WTC11 (cell line): ENCODE measurements around the gene MEIS3. TPM values are rescaled to one million over a fixed set of nuclear protein-coding genes. Genes with fewer than 3 reads are reported as not detected.

ENCODE experiments used
- ATAC-seq: fragments of 200-7000 bp; cut with Tn5 transposase; 2 replicates; pipeline ENCODE4 v1.10.0; 2021; ENCODE audit warnings: mild to moderate bottlenecking, moderate library complexity
- Bru-seq: library from RNA; stranded (reverse); fragments of 400-500 nt; gene quantifications from one replicate; lab custom pipeline; 2021; lab: Mats Ljungman, UMichigan
- CTCF ChIA-PET: fragments of 300-600 bp; sonication (Branson Sonifier 250); formaldehyde crosslinking; loops from one replicate; lab custom pipeline; 2021; ENCODE audit warnings: antibody characterized with exemption; lab: Charles Lee
- POLR2A ChIA-PET: fragments of 350-600 bp; sonication (Branson Sonifier 250); formaldehyde crosslinking; loops from one replicate; lab custom pipeline; 2021; ENCODE audit warnings: antibody characterized with exemption; lab: Charles Lee
- DNase-seq: peaks from one replicate; pipeline ENCODE4 v3.0.0; 2021; ENCODE audit warnings: low spot score
- H3K27ac Mint-ChIP-seq: 2 replicates; pipeline ENCODE4 v1.8.0; 2021; ENCODE audit warnings: mixed read lengths
- H3K27me3 Mint-ChIP-seq: 2 replicates; pipeline ENCODE4 v1.8.0; 2021; ENCODE audit warnings: low read depth, mild to moderate bottlenecking, moderate library complexity, mixed read lengths
- H3K36me3 Mint-ChIP-seq: 2 replicates; pipeline ENCODE4 v1.8.0; 2021; ENCODE audit warnings: mixed read lengths
- H3K4me1 Mint-ChIP-seq: 2 replicates; pipeline ENCODE4 v1.8.0; 2022; ENCODE audit warnings: mixed read lengths
- H3K4me3 Mint-ChIP-seq: 2 replicates; pipeline ENCODE4 v1.8.0; 2021; ENCODE audit warnings: mild to moderate bottlenecking, moderate library complexity, mixed read lengths
- H3K9me3 Mint-ChIP-seq: 2 replicates; pipeline ENCODE4 v1.8.0; 2021; ENCODE audit warnings: mixed read lengths
- ARID4B ChIP-seq: sonication (generic); formaldehyde crosslinking; IDR thresholded peaks from 2 replicates; pipeline ENCODE4 v1.8.0; 2023; ENCODE audit warnings: missing genetic modification reagents, mild to moderate bottlenecking, borderline replicate concordance
- ATF6 ChIP-seq: sonication (generic); formaldehyde crosslinking; IDR thresholded peaks from 2 replicates; pipeline ENCODE4 v1.8.1; 2023; ENCODE audit warnings: mild to moderate bottlenecking, missing genetic modification reagents
- CBFB ChIP-seq: sonication (generic); formaldehyde crosslinking; IDR thresholded peaks from 2 replicates; pipeline ENCODE4 v1.8.1; 2022; ENCODE audit warnings: mild to moderate bottlenecking, low read depth, missing genetic modification reagents
- CREB1 ChIP-seq: sonication (generic); formaldehyde crosslinking; IDR thresholded peaks from 2 replicates; pipeline ENCODE4 v1.8.0; 2023; ENCODE audit warnings: mild to moderate bottlenecking, missing genetic modification reagents
- FOXK1 ChIP-seq: sonication (generic); formaldehyde crosslinking; IDR thresholded peaks from 2 replicates; pipeline ENCODE4 v1.8.0; 2022; ENCODE audit warnings: mild to moderate bottlenecking, moderate library complexity, missing genetic modification reagents
- GRHL2 ChIP-seq: fragments of 250-450 bp; sonication (Bioruptor Pico); IDR thresholded peaks from 2 replicates; pipeline ENCODE4 v1.8.0; 2022; ENCODE audit warnings: mild to moderate bottlenecking, moderate library complexity; ENCODE audit not compliant: insufficient replicate concordance, severe bottlenecking
- HMGA2 ChIP-seq: fragments of 250-450 bp; sonication (Bioruptor Pico); IDR thresholded peaks from 2 replicates; pipeline ENCODE4 v1.4.0; 2021; ENCODE audit warnings: mild to moderate bottlenecking, moderate library complexity
- IRF2 ChIP-seq: sonication (generic); formaldehyde crosslinking; IDR thresholded peaks from 2 replicates; pipeline ENCODE4 v1.8.0; 2022; ENCODE audit warnings: low read depth, missing genetic modification reagents, borderline replicate concordance
- MYBL2 ChIP-seq: sonication (generic); formaldehyde crosslinking; IDR thresholded peaks from 2 replicates; pipeline ENCODE4 v1.8.1; 2023; ENCODE audit warnings: mild to moderate bottlenecking, moderate library complexity, missing genetic modification reagents
- NFATC4 ChIP-seq: fragments of 250-450 bp; sonication (Bioruptor Pico); IDR thresholded peaks from 2 replicates; pipeline ENCODE4 v1.9.0; 2021; ENCODE audit warnings: mild to moderate bottlenecking
- NFYB ChIP-seq: sonication (generic); formaldehyde crosslinking; conservative IDR thresholded peaks from 2 replicates; pipeline ENCODE4 v1.8.0; 2022; ENCODE audit warnings: low read depth, missing genetic modification reagents
- PRDM15 ChIP-seq: sonication (generic); formaldehyde crosslinking; IDR thresholded peaks from 2 replicates; pipeline ENCODE4 v1.8.0; 2022; ENCODE audit warnings: missing genetic modification reagents
- SMAD3 ChIP-seq: sonication (generic); formaldehyde crosslinking; IDR thresholded peaks from 2 replicates; pipeline ENCODE4 v1.8.0; 2022; ENCODE audit warnings: missing genetic modification reagents, mild to moderate bottlenecking, borderline replicate concordance
- SMAD4 ChIP-seq: sonication (generic); formaldehyde crosslinking; IDR thresholded peaks from 2 replicates; pipeline ENCODE4 v1.8.0; 2022; ENCODE audit warnings: mild to moderate bottlenecking, missing genetic modification reagents
- TEAD4 ChIP-seq: sonication (generic); formaldehyde crosslinking; IDR thresholded peaks from 2 replicates; pipeline ENCODE4 v1.8.0; 2022; ENCODE audit warnings: mild to moderate bottlenecking, missing genetic modification reagents
- TP53 ChIP-seq: sonication (generic); formaldehyde crosslinking; IDR thresholded peaks from 2 replicates; pipeline ENCODE4 v1.8.1; 2023; ENCODE audit warnings: mild to moderate bottlenecking, missing genetic modification reagents
- long read RNA-seq, 3 experiments: library from RNA in 1 of 3; library from capped mRNA in 1 of 3; library from polyadenylated mRNA in 1 of 3; unstranded in 2 of 3; stranded (forward) in 1 of 3; transcript quantifications; one replicate each; pipeline ENCODE4 v2.0.0, GENCODE V29; 2021
- total RNA-seq: library from RNA; stranded (reverse); gene quantifications from 3 replicates; pipeline ENCODE4 v1.2.3, GENCODE V29; 2021
- TF ChIP-seq, protein P1 (sequence below): sonication (generic); formaldehyde crosslinking; IDR thresholded peaks from 2 replicates; pipeline ENCODE4 v1.8.1; 2022; ENCODE audit warnings: missing genetic modification reagents, borderline replicate concordance
- TF ChIP-seq, protein P2 (sequence below): sonication (generic); formaldehyde crosslinking; conservative IDR thresholded peaks from 2 replicates; pipeline ENCODE4 v1.8.1; 2022; ENCODE audit warnings: mild to moderate bottlenecking, missing genetic modification reagents
- TF ChIP-seq, protein P3 (sequence below): sonication (generic); formaldehyde crosslinking; IDR thresholded peaks from 2 replicates; pipeline ENCODE4 v1.8.1; 2023; ENCODE audit warnings: mild to moderate bottlenecking, missing genetic modification reagents, moderate library complexity

MEIS3 gene
- total RNA-seq (38.5 to 51.1 TPM (median 48.4 TPM) in 3 replicates), Bru-seq, nascent RNA (percentile 54 among the genes with signal in this experiment)
- long read RNA-seq, experiment 1, transcript MEIS3-204 (13 exons, 1,715 nt): major isoform, 32 of 88 reads
- long read RNA-seq, experiment 1, transcript MEIS3-202 (13 exons, 1,758 nt): minor isoform, 24 of 88 reads
- long read RNA-seq, experiment 1, partial matches to known transcripts: 7 of 88 reads
- long read RNA-seq, experiment 1, other reads (novel, unspliced or antisense): 18 of 88 reads
- long read RNA-seq, experiment 2, transcript MEIS3-202 (13 exons, 1,758 nt): minor isoform, 10 of 48 reads
- long read RNA-seq, experiment 2, transcript MEIS3-204 (13 exons, 1,715 nt): major isoform, 15 of 48 reads
- long read RNA-seq, experiment 2, partial matches to known transcripts: 9 of 48 reads
- long read RNA-seq, experiment 2, other reads (novel, unspliced or antisense): 11 of 48 reads
- long read RNA-seq, experiment 3, partial matches to known transcripts: 0 of 3 reads
- long read RNA-seq, experiment 3, other reads (novel, unspliced or antisense): 3 of 3 reads

DNA sequence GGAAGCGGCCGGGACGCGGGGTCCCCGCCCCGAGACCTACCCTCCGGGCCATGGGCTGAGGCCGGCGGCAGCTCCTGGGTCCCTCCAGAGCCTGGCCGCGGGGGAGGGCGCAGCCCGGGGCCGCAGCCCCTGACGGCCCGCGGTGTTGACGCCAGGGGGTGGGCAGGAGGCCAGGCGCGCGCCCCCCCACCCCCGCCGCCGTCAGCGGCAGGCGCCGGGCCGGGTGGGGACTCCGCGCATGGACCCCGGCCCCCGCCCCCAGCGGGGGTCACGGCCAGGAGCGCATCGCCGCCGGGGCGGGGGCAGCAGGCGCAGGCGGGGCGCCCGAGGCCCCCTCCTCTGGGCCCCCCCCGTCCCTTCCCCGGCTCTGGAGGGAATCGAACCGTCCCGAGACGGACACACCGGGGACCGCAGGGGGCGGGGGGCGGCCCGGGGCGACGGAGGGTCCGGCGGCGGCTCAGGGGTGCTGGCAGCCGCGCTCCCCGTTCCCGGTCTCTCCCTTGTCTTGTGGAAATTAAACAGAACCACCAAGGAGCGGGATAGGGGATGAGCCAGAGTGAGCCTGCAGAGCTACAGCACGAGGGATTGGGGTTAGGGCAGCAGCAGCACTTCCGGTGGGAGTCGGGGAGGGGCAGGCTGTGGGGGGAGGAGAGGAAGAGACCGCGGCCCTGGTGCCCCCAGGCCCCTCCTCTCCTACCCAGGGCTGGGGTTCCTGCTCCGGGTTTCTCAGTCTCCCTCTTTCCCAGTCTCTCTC is at the start of gene MEIS3:
TSS of gene MEIS3 (minus strand) at position 498 of the 754 bp plus-strand sequence. CDS start at position 52, 446 bp downstream.
- TF ChIP-seq FOXK1 (CRISPR knock-in tag): no peak
- no peak for TF ChIP-seq ATF6
- no peak for TF ChIP-seq MYBL2
- TF ChIP-seq PRDM15 (CRISPR knock-in tag): peak; percentile 56
- TF ChIP-seq TP53 (CRISPR knock-in tag): 0 out of 2 replicates have a peak, but pooled peaks have one; percentile 47
- no peak for TF ChIP-seq SMAD3 (CRISPR knock-in tag)
- TF ChIP-seq CREB1 (CRISPR knock-in tag): no peak
- TF ChIP-seq, protein P1, sequence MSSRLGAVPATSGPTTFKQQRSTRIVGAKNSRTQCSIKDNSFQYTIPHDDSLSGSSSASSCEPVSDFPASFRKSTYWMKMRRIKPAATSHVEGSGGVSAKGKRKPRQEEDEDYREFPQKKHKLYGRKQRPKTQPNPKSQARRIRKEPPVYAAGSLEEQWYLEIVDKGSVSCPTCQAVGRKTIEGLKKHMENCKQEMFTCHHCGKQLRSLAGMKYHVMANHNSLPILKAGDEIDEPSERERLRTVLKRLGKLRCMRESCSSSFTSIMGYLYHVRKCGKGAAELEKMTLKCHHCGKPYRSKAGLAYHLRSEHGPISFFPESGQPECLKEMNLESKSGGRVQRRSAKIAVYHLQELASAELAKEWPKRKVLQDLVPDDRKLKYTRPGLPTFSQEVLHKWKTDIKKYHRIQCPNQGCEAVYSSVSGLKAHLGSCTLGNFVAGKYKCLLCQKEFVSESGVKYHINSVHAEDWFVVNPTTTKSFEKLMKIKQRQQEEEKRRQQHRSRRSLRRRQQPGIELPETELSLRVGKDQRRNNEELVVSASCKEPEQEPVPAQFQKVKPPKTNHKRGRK: no peak
- Mint-ChIP-seq H3K36me3 (peaks cover 7% of the 10 kb centered on the region), H3K27ac (no peak within 1 kb of the TSS), H3K9me3 (no peaks in the 10 kb centered on the region), H3K4me3 (peak within 1 kb of the TSS; percentile 67), H3K4me1 (peaks cover 63% of the 10 kb centered on the region), H3K27me3 (peaks cover 86% of the 10 kb centered on the region)
- no peak for ATAC-seq
- DNase-seq: no peak
- ChIA-PET CTCF (interaction anchor here (0.6 to 2.9 kb wide), 9 partner anchors 9 to 294 kb away, joined by 3 to 21 read pairs (median 5); partner anchors contain the start of genes DHX34 and KPTN), POLR2A (interaction anchor here (0.6 kb wide), 1 partner anchor 635 kb away, joined by 3 read pairs; no protein-coding TSS in a partner anchor)

- POLR2A ChIA-PET: interaction anchor here (1.0 kb wide), 1 partner anchor 16 kb away, joined by 3 read pairs; the partner anchor contains the start of gene KPTN
- no peak overlapping the region for H3K27ac Mint-ChIP-seq
- CTCF ChIA-PET: interaction anchor here (0.6 to 2.5 kb wide), 7 partner anchors 31 to 298 kb away, joined by 3 to 20 read pairs (median 6); partner anchors contain the start of genes EHD2 and NAPA
- no peaks in the 10 kb centered on the region for H3K36me3 Mint-ChIP-seq
- TF ChIP-seq NFYB (CRISPR knock-in tag) (no peak), TEAD4 (CRISPR knock-in tag) (no peak), GRHL2 (no peak), HMGA2 (no peak), ARID4B (CRISPR knock-in tag) (no peak), IRF2 (CRISPR knock-in tag) (no peak), SMAD4 (CRISPR knock-in tag) (no peak), NFATC4 (CRISPR knock-in tag) (no peak), CBFB (CRISPR knock-in tag) (no peak)
- TF ChIP-seq, protein P2, sequence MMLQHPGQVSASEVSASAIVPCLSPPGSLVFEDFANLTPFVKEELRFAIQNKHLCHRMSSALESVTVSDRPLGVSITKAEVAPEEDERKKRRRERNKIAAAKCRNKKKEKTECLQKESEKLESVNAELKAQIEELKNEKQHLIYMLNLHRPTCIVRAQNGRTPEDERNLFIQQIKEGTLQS (CRISPR knock-in tag): no peak
- TF ChIP-seq, protein P3, sequence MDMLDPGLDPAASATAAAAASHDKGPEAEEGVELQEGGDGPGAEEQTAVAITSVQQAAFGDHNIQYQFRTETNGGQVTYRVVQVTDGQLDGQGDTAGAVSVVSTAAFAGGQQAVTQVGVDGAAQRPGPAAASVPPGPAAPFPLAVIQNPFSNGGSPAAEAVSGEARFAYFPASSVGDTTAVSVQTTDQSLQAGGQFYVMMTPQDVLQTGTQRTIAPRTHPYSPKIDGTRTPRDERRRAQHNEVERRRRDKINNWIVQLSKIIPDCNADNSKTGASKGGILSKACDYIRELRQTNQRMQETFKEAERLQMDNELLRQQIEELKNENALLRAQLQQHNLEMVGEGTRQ: no peak
- ATAC-seq (no peak), DNase-seq (no peak)
- peaks cover 16% of the 10 kb centered on the region for H3K27me3 Mint-ChIP-seq
- no peaks in the 10 kb centered on the region for H3K9me3 Mint-ChIP-seq
- H3K4me1 Mint-ChIP-seq: peaks cover 44% of the 10 kb centered on the region
- H3K4me3 Mint-ChIP-seq: no peak overlapping the region
Measured at GRCh38 chr19:47467914-47468313, 48.6 kb upstream of the MEIS3 start.
